ENCODE results near the gene LRMDA. TPM values are rescaled to one million over a fixed set of nuclear protein-coding genes. Genes with fewer than 3 reads are reported as not detected.
"Not testable (repeated sequence)": the region's sequence is repeated elsewhere in the genome, so short reads cannot be mapped to it uniquely, and the experiment has no call there.

The LRMDA gene
- total RNA-seq, 2 experiments from 2014 or later, result not detected

DNA sequence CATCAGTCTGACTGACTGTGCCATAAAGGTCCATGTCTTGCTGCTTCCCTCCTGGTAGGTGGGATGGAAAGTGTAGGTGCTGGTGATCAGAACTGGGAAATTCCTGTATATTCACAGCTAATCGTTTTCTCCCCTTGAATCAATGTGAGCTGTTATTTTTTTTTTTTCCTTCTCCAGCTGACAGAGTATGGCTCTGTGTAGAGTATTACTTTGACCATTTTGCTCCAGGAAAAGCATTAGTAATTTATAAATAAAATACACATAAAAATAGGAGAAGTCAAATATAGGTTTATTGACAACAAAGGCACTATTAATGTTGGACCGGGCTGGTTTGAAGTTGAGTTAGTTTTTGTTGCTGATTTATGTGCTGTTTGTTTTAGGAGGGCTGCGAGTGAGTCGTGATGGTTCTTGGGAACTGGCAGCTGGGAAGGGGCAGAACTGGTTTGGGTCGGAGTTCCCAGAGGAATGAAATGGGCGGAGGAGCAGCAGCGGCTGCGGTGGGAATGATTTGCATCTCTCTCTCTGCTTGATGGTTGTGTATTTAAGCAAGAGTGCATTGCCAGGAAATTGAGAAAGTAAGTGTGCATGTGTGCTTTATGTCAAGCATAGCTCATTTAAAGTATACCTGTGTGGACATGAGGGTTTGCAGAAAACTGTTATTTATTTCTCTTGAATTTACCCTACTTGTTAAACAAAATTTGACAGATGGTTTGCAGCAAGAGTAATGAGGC lies 80.9 kb downstream of the LRMDA start:
- intact Hi-C loops (cut with DNase I, micrococcal nuclease), result no loop called here
- H3K27ac Mint-ChIP-seq, result no peak overlapping the region
- TF ChIP-seq, protein P1, sequence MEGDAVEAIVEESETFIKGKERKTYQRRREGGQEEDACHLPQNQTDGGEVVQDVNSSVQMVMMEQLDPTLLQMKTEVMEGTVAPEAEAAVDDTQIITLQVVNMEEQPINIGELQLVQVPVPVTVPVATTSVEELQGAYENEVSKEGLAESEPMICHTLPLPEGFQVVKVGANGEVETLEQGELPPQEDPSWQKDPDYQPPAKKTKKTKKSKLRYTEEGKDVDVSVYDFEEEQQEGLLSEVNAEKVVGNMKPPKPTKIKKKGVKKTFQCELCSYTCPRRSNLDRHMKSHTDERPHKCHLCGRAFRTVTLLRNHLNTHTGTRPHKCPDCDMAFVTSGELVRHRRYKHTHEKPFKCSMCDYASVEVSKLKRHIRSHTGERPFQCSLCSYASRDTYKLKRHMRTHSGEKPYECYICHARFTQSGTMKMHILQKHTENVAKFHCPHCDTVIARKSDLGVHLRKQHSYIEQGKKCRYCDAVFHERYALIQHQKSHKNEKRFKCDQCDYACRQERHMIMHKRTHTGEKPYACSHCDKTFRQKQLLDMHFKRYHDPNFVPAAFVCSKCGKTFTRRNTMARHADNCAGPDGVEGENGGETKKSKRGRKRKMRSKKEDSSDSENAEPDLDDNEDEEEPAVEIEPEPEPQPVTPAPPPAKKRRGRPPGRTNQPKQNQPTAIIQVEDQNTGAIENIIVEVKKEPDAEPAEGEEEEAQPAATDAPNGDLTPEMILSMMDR (IDR thresholded peaks at IDR 0.05), result no peak
- CTCF ChIA-PET, result no interaction called here
- H3K27me3 Mint-ChIP-seq, result peaks cover 16% of the 10 kb centered on the region
- Histone ChIP-seq H3K27ac (ENCODE audit: low read depth in 1 of 2, low read length in 2 of 2) (no peak overlapping the region), H3K27me3 (ENCODE audit: control insufficient read depth in 1 of 2, insufficient read depth in 2 of 2, low read length in 2 of 2) (peaks cover 0 to 3% of the 10 kb centered on the region in 2 experiments), H3K4me3 (ENCODE audit: low read length) (no peak overlapping the region), H3K9me3 (ENCODE audit: control insufficient read depth in 1 of 2, insufficient read depth in 1 of 2, low read length in 2 of 2) (peaks cover 0 to 3% of the 10 kb centered on the region in 2 experiments), H3K36me3 (ENCODE audit: insufficient read depth, low read length) (no peaks in the 10 kb centered on the region), H3K4me1 (ENCODE audit: insufficient read depth, low read length) (no peaks in the 10 kb centered on the region)
- H3K36me3 Mint-ChIP-seq (ENCODE audit: low read depth), result no peaks in the 10 kb centered on the region
- POLR2A ChIA-PET, result no interaction called here
- H3K4me3 Mint-ChIP-seq, result no peak overlapping the region
- H3K9me3 Mint-ChIP-seq, result peaks cover 2% of the 10 kb centered on the region
- DNase-seq, result no peak
- no peaks in the 10 kb centered on the region for H3K4me1 Mint-ChIP-seq (ENCODE audit: low read depth)
- ATAC-seq (ENCODE audit: poor library complexity), result no peak

DNA sequence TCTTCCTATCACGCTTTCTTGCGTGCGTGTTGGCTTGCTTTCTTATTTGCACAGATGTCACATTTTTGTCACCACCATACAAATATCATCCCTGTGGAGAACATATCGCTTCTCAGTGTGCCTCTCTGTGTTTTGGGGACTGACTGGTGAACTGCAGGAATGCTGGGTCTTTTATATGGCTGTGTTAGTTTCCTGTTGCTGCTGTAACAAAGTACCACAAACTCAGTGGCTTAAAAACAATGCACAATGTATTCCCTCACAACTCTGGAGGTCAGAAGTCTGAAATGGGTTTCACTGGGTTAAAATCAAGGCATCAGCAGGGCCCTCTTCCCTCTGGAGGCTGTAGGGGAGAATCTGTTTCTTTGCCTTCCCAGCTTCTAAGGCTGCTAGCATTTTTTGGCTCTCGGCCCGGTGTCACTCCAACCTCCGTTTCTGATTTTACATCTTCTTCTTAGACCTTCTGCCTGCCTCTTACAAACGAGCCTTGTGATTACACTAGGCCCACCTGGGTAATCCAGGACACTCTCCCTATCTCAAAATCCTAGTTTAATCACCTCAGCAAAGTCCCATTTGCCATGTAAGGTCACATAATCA lies 82.0 kb downstream of the LRMDA start:
- ChIA-PET POLR2A (no interaction called here), CTCF (no interaction called here)
- peaks cover 0 to 3% of the 10 kb centered on the region in 2 experiments for H3K27me3 ChIP-seq (ENCODE audit: control insufficient read depth in 1 of 2, insufficient read depth in 2 of 2, low read length in 2 of 2)
- Mint-ChIP-seq H3K27me3 (peaks cover 16% of the 10 kb centered on the region), H3K4me1 (ENCODE audit: low read depth) (no peaks in the 10 kb centered on the region), H3K4me3 (no peak overlapping the region), H3K9me3 (peaks cover 2% of the 10 kb centered on the region), H3K27ac (no peak overlapping the region), H3K36me3 (ENCODE audit: low read depth) (no peaks in the 10 kb centered on the region)
- TF ChIP-seq, protein P1 (IDR thresholded peaks at IDR 0.05), result no peak
- no peak for DNase-seq
- H3K27ac ChIP-seq (ENCODE audit: low read depth in 1 of 2, low read length in 2 of 2), result no peak overlapping the region
- H3K36me3 ChIP-seq (ENCODE audit: insufficient read depth, low read length), result no peaks in the 10 kb centered on the region
- intact Hi-C loops (cut with DNase I, micrococcal nuclease), result no loop called here
- H3K4me3 ChIP-seq (ENCODE audit: low read length), result no peak overlapping the region
- ATAC-seq (ENCODE audit: poor library complexity), result no peak
- H3K9me3 ChIP-seq (ENCODE audit: control insufficient read depth in 1 of 2, insufficient read depth in 1 of 2, low read length in 2 of 2), result peaks cover 0 to 3% of the 10 kb centered on the region in 2 experiments
- no peaks in the 10 kb centered on the region for H3K4me1 ChIP-seq (ENCODE audit: insufficient read depth, low read length)

DNA sequence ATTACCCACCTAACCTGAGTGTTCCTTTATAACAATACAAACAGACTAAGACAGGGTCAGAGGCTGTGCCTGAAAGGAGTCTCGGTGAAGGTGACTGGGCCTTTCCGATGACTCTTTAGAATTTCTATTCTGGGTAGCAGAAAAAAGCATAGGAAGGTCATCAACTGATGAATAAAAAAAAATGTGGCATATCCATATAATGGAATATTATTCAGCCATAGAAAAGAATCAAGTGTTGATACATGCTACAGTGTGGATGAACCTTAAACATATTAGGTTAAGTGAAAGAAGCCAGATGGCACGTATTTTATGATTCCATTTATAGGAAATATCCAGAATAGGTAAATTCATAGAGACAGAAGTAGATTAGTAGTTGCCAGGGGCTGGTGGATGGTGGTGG lies 83.4 kb downstream of the LRMDA start:
- CTCF ChIA-PET, result no interaction called here
- TF ChIP-seq, protein P1 (IDR thresholded peaks at IDR 0.05), result no peak
- ATAC-seq (ENCODE audit: poor library complexity) (no peak), DNase-seq (no peak)
- no peak overlapping the region for H3K27ac ChIP-seq (ENCODE audit: low read depth in 1 of 2, low read length in 2 of 2)
- peaks cover 0 to 3% of the 10 kb centered on the region in 2 experiments for H3K9me3 ChIP-seq (ENCODE audit: control insufficient read depth in 1 of 2, insufficient read depth in 1 of 2, low read length in 2 of 2)
- Mint-ChIP-seq H3K27ac (no peak overlapping the region), H3K36me3 (ENCODE audit: low read depth) (no peaks in the 10 kb centered on the region), H3K9me3 (peaks cover 2% of the 10 kb centered on the region), H3K4me1 (ENCODE audit: low read depth) (no peaks in the 10 kb centered on the region), H3K27me3 (peaks cover 24% of the 10 kb centered on the region), H3K4me3 (no peak overlapping the region)
- intact Hi-C loops (cut with DNase I, micrococcal nuclease), result no loop called here
- H3K27me3 ChIP-seq (ENCODE audit: control insufficient read depth in 1 of 2, insufficient read depth in 2 of 2, low read length in 2 of 2), result no peaks in the 10 kb centered on the region
- no peaks in the 10 kb centered on the region for H3K36me3 ChIP-seq (ENCODE audit: insufficient read depth, low read length)
- no peaks in the 10 kb centered on the region for H3K4me1 ChIP-seq (ENCODE audit: insufficient read depth, low read length)
- POLR2A ChIA-PET, result no interaction called here
- H3K4me3 ChIP-seq (ENCODE audit: low read length), result no peak overlapping the region

DNA sequence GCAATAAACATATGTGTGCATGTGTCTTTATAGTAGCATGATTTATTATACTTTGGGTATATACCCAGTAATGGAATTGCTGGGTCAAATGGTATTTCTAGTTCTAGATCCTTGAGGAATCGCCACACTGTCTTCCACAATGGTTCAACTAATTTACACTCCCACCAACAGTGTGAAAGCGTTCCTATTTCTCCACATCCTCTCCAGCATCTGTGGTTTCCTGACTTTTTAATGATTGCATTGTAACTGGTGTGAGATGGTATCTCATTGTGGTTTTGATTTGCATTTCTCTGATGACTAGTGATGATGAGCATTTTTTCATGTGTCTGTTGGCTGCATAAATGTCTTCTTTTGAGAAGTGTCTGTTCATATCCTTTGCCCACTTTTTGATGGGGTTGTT lies 84.7 kb downstream of the LRMDA start:
- H3K9me3 Mint-ChIP-seq; H3K4me1 ChIP-seq (ENCODE audit: insufficient read depth, low read length); H3K36me3 ChIP-seq (ENCODE audit: insufficient read depth, low read length); CTCF ChIA-PET; H3K4me3 Mint-ChIP-seq; ATAC-seq (ENCODE audit: poor library complexity); H3K4me3 ChIP-seq (ENCODE audit: low read length); H3K27ac ChIP-seq (ENCODE audit: low read depth in 1 of 2, low read length in 2 of 2); intact Hi-C loops (cut with DNase I, micrococcal nuclease); H3K27ac Mint-ChIP-seq; DNase-seq; POLR2A ChIA-PET; H3K4me1 Mint-ChIP-seq (ENCODE audit: low read depth); H3K27me3 ChIP-seq (ENCODE audit: control insufficient read depth in 1 of 2, insufficient read depth in 2 of 2, low read length in 2 of 2); H3K9me3 ChIP-seq (ENCODE audit: control insufficient read depth in 1 of 2, insufficient read depth in 1 of 2, low read length in 2 of 2); H3K36me3 Mint-ChIP-seq (ENCODE audit: low read depth): not testable (repeated sequence)
- H3K27me3 Mint-ChIP-seq, result peaks cover 28% of the 10 kb centered on the region

DNA sequence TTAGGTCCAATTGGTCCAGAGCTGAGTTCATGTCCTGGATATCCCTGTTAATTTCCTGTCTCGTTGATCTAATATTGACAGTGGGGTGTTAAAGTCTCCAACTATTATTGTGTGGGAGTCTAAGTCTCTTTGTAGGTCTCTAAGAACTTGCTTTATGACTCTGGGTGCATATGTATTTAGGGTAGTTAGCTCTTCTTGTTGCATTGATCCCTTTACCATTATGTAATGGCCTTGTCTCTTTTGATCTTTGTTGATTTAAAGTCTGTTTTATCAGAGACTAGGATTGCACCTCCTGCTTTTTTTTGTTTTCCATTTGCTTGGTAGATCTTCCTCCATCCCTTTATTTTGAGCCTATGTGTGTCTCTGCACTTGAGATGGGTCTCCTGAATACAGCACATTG lies 87.8 kb downstream of the LRMDA start:
- peaks cover 34% of the 10 kb centered on the region for H3K27me3 Mint-ChIP-seq

More for the DNA sequence above, 87.8 kb downstream of the LRMDA start:
- H3K9me3 Mint-ChIP-seq; H3K4me3 Mint-ChIP-seq; DNase-seq; H3K27ac ChIP-seq (ENCODE audit: low read depth in 1 of 2, low read length in 2 of 2); H3K4me1 Mint-ChIP-seq (ENCODE audit: low read depth); H3K4me3 ChIP-seq (ENCODE audit: low read length); H3K9me3 ChIP-seq (ENCODE audit: control insufficient read depth in 1 of 2, insufficient read depth in 1 of 2, low read length in 2 of 2); intact Hi-C loops (cut with DNase I, micrococcal nuclease); POLR2A ChIA-PET; H3K36me3 ChIP-seq (ENCODE audit: insufficient read depth, low read length); ATAC-seq (ENCODE audit: poor library complexity); H3K27ac Mint-ChIP-seq; H3K27me3 ChIP-seq (ENCODE audit: control insufficient read depth in 1 of 2, insufficient read depth in 2 of 2, low read length in 2 of 2); H3K36me3 Mint-ChIP-seq (ENCODE audit: low read depth); H3K4me1 ChIP-seq (ENCODE audit: insufficient read depth, low read length); CTCF ChIA-PET: not testable (repeated sequence)
